WERI-Rb-1 (cell line): ENCODE data around the gene ATN1.

Experiments
- DNase-seq: peaks from one replicate; pipeline ENCODE4 v3.0.0-alpha.2; 2020
- H3K27ac ChIP-seq: fragments of 250-450 bp; sonication (Bioruptor Pico); 2 replicates; pipeline ENCODE4 v1.5.1; 2020; ENCODE audit warnings: mild to moderate bottlenecking, moderate library complexity
- H3K27me3 ChIP-seq: fragments of 250-450 bp; sonication (Bioruptor Pico); 2 replicates; pipeline ENCODE4 v1.5.1; 2021; ENCODE audit warnings: mild to moderate bottlenecking, low read depth, moderate library complexity; ENCODE audit not compliant: insufficient read depth, severe bottlenecking
- H3K36me3 ChIP-seq: fragments of 250-450 bp; sonication (Bioruptor Pico); 2 replicates; pipeline ENCODE4 v1.5.1; 2020; ENCODE audit warnings: mild to moderate bottlenecking, moderate library complexity
- H3K4me3 ChIP-seq: 2 replicates; pipeline ENCODE4 v1.5.1; 2011; ENCODE audit warnings: low read depth, mild to moderate bottlenecking, control low read depth, low read length
- H3K9me3 ChIP-seq: fragments of 250-450 bp; sonication (Bioruptor Pico); 2 replicates; pipeline ENCODE4 v1.5.1; 2021; ENCODE audit warnings: mild to moderate bottlenecking, moderate library complexity; ENCODE audit not compliant: severe bottlenecking
- CTCF ChIP-seq: IDR thresholded peaks from 2 replicates; pipeline ENCODE4 v1.5.1; 2011; ENCODE audit warnings: low read depth, mild to moderate bottlenecking, control low read depth, inconsistent platforms, low read length

ATN1 gene

GRCh38 chr12:6965026-6965661 is 37.4 kb downstream of the ATN1 start:
- Histone ChIP-seq H3K36me3 (peaks cover 56% of the 10 kb centered on the region), H3K4me3 (no peak overlapping the region), H3K9me3 (no peaks in the 10 kb centered on the region), H3K27ac (peak overlapping the region; percentile 76), H3K27me3 (no peaks in the 10 kb centered on the region)
- peak; percentile 89 for DNase-seq
- peak; percentile 91 for TF ChIP-seq CTCF

- Histone ChIP-seq H3K27ac (no peak overlapping the region), H3K27me3 (no peaks in the 10 kb centered on the region), H3K9me3 (no peaks in the 10 kb centered on the region), H3K36me3 (peaks cover 56% of the 10 kb centered on the region), H3K4me3 (no peak overlapping the region)
- DNase-seq = no peak
- TF ChIP-seq CTCF = no peak
Observed at GRCh38 chr12:6965714-6966113, 38.0 kb downstream of the ATN1 start.

GRCh38 chr12:6966351-6966750 is 38.6 kb downstream of the ATN1 start:
- Histone ChIP-seq H3K4me3 (no peak overlapping the region), H3K36me3 (peaks cover 56% of the 10 kb centered on the region), H3K27ac (no peak overlapping the region), H3K27me3 (no peaks in the 10 kb centered on the region), H3K9me3 (no peaks in the 10 kb centered on the region)
- TF ChIP-seq CTCF = no peak
- no peak for DNase-seq

- Histone ChIP-seq H3K27me3 (no peaks in the 10 kb centered on the region), H3K4me3 (no peak overlapping the region), H3K36me3 (peaks cover 60% of the 10 kb centered on the region), H3K27ac (no peak overlapping the region), H3K9me3 (no peaks in the 10 kb centered on the region)
- DNase-seq = no peak
- no peak for TF ChIP-seq CTCF
Observed at GRCh38 chr12:6967651-6968100, 39.9 kb downstream of the ATN1 start.

GRCh38 chr12:6968426-6968825 is 40.7 kb downstream of the ATN1 start:
- no peak for DNase-seq

More at GRCh38 chr12:6968426-6968825, 40.7 kb downstream of the ATN1 start:
- no peak for TF ChIP-seq CTCF
- Histone ChIP-seq H3K36me3 (peaks cover 60% of the 10 kb centered on the region), H3K27ac (no peak overlapping the region), H3K27me3 (no peaks in the 10 kb centered on the region), H3K9me3 (no peaks in the 10 kb centered on the region), H3K4me3 (no peak overlapping the region)
